T47D (cell line): ENCODE measurements around the gene PRKD1.

Experiments used
- DNase-seq, 2 experiments: peaks; one replicate each; pipeline versions ENCODE4 v3.0.0 to v3.0.0-alpha.2; 2011 to 2012; ENCODE audit warnings: low read depth in 1 of 2, low spot score in 1 of 2
- JUND ChIP-seq: IDR thresholded peaks from 2 replicates; pipeline ENCODE4 v1.6.1; 2012; ENCODE audit warnings: low read depth
- in situ Hi-C: cut with HindIII; loops from 2 replicates; pipeline ENCODE4 v1.10.0; 2016; ENCODE audit warnings: low sequenced_read_pairs, low pct_unique_long_range_greater_than_20kb

The PRKD1 gene

GRCh38 chr14:29757188-29757680, 170.4 kb downstream of the PRKD1 start:
- no peak for TF ChIP-seq JUND
- in situ Hi-C loops: no loop called here
- DNase-seq: no peak

- DNase-seq: no peak
- in situ Hi-C loops: no loop called here
- TF ChIP-seq JUND: no peak
Observed at GRCh38 chr14:29756019-29756385, 171.6 kb downstream of the PRKD1 start.

- DNase-seq: no peak
- in situ Hi-C loops: no loop called here
- TF ChIP-seq JUND: no peak
Observed at GRCh38 chr14:29755311-29756018, 172.2 kb downstream of the PRKD1 start.

GRCh38 chr14:29754134-29754533, 173.5 kb downstream of the PRKD1 start:
- no peak for TF ChIP-seq JUND
- DNase-seq: no peak
- in situ Hi-C loops: no loop called here

GRCh38 chr14:29752221-29752923, 175.3 kb downstream of the PRKD1 start:
- DNase-seq: no peak
- in situ Hi-C loops: no loop called here
- TF ChIP-seq JUND: no peak

GRCh38 chr14:29749829-29750228, 177.8 kb downstream of the PRKD1 start:
- no peak for DNase-seq
- in situ Hi-C loops: no loop called here
- TF ChIP-seq JUND: no peak

GRCh38 chr14:29749327-29749726, 178.3 kb downstream of the PRKD1 start:
- no peak for DNase-seq
- in situ Hi-C loops: no loop called here
- no peak for TF ChIP-seq JUND

GRCh38 chr14:29745863-29746262, 181.8 kb downstream of the PRKD1 start:
- TF ChIP-seq JUND: no peak
- DNase-seq: no peak
- in situ Hi-C loops: no loop called here

GRCh38 chr14:29743531-29743930, 184.1 kb downstream of the PRKD1 start:
- no peak for DNase-seq
- in situ Hi-C loops: no loop called here
- no peak for TF ChIP-seq JUND

GRCh38 chr14:29741909-29742401, 185.7 kb downstream of the PRKD1 start:
- in situ Hi-C loops: no loop called here

GRCh38 chr14:29740491-29740890, 187.2 kb downstream of the PRKD1 start:
- TF ChIP-seq JUND: no peak
- in situ Hi-C loops: no loop called here
- no peak for DNase-seq

More at GRCh38 chr14:29741909-29742401, 185.7 kb downstream of the PRKD1 start:
- DNase-seq: no peak
- no peak for TF ChIP-seq JUND

GRCh38 chr14:29738950-29739349, 188.7 kb downstream of the PRKD1 start:
- no peak for TF ChIP-seq JUND
- in situ Hi-C loops: no loop called here
- no peak for DNase-seq

GRCh38 chr14:29738056-29738455, 189.6 kb downstream of the PRKD1 start:
- in situ Hi-C loops: no loop called here
- no peak for DNase-seq
- no peak for TF ChIP-seq JUND
